CD14-positive monocyte (primary cell): ENCODE measurements around the gene UHRF1. TPM values are rescaled to one million over a fixed set of nuclear protein-coding genes. Genes with fewer than 3 reads are reported as not detected.

Experiments used
- DNase-seq, 3 donors: peaks; one replicate each; pipeline ENCODE4 v3.0.0-alpha.2; 2011 to 2022
- H2AFZ ChIP-seq: 2 replicates; pipeline ENCODE4 v1.6.0; 2012; ENCODE audit warnings: mild to moderate bottlenecking, low read depth, low read length, inconsistent platforms; ENCODE audit not compliant: insufficient read depth, poor library complexity, severe bottlenecking
- H3K27ac ChIP-seq, 2 donors: 1 replicate in 1 of 2; 2 replicates in 1 of 2; pipeline ENCODE4 v1.5.1; 2012 to 2013; ENCODE audit warnings: low read length in 2 of 2, control low read depth in 1 of 2, inconsistent platforms in 1 of 2, low read depth in 1 of 2, mild to moderate bottlenecking in 1 of 2
- H3K27me3 ChIP-seq, 2 donors: one replicate each; pipeline versions ENCODE4 v1.6.0 to v1.6.1; 2011 to 2013; ENCODE audit warnings: low read length in 2 of 2; ENCODE audit not compliant: control insufficient read depth in 2 of 2, insufficient read depth in 2 of 2
- H3K36me3 ChIP-seq, 2 donors: replicated peaks in 1 of 2; 1 replicate in 1 of 2; 2 replicates in 1 of 2; pipeline versions ENCODE4 v1.5.1 to v1.6.1; 2012 to 2013; ENCODE audit warnings: low read length in 2 of 2, control low read depth in 1 of 2, inconsistent platforms in 1 of 2, mild to moderate bottlenecking in 1 of 2; ENCODE audit not compliant: insufficient read depth in 2 of 2, control insufficient read depth in 1 of 2
- H3K4me1 ChIP-seq, 2 donors: 1 replicate in 1 of 2; 2 replicates in 1 of 2; pipeline versions ENCODE4 v1.5.1 to v1.6.1; 2012 to 2013; ENCODE audit warnings: low read length in 2 of 2, control low read depth in 1 of 2, inconsistent platforms in 1 of 2, mild to moderate bottlenecking in 1 of 2, moderate library complexity in 1 of 2; ENCODE audit not compliant: insufficient read depth in 2 of 2, control insufficient read depth in 1 of 2
- H3K4me2 ChIP-seq: replicated peaks from 2 replicates; pipeline ENCODE3; 2012; ENCODE audit warnings: low read length, moderate library complexity, mild to moderate bottlenecking; ENCODE audit not compliant: poor library complexity, severe bottlenecking; ENCODE audit errors: extremely low read depth
- H3K4me3 ChIP-seq, 3 experiments: fragments of 200-600 bp in 1 of 3; sonication (generic) in 1 of 3; replicated peaks in 1 of 3; 1 replicate in 2 of 3; 2 replicates in 1 of 3; pipeline ENCODE4 v1.5.1; 2011 to 2013; ENCODE audit warnings: low read length in 3 of 3, mild to moderate bottlenecking in 3 of 3, control low read depth in 2 of 3, low read depth in 2 of 3, inconsistent platforms in 1 of 3, moderate library complexity in 1 of 3
- H3K79me2 ChIP-seq: 2 replicates; pipeline ENCODE4 v1.6.0; 2012; ENCODE audit warnings: mild to moderate bottlenecking, control low read depth, inconsistent platforms, low read length, moderate library complexity; ENCODE audit not compliant: insufficient read depth
- H3K9ac ChIP-seq: 2 replicates; pipeline ENCODE4 v1.6.0; 2017; ENCODE audit warnings: low read length, mild to moderate bottlenecking; ENCODE audit not compliant: insufficient read depth, poor library complexity, severe bottlenecking
- H3K9me3 ChIP-seq, 2 donors: replicated peaks in 1 of 2; 1 replicate in 1 of 2; 2 replicates in 1 of 2; pipeline versions ENCODE4 v1.5.1 to v1.6.1; 2012 to 2013; ENCODE audit warnings: low read length in 2 of 2, control low read depth in 1 of 2; ENCODE audit not compliant: control insufficient read depth in 1 of 2, insufficient read depth in 1 of 2
- H4K20me1 ChIP-seq: 2 replicates; pipeline ENCODE4 v1.6.0; 2012; ENCODE audit warnings: mild to moderate bottlenecking, low read length, control low read depth, moderate library complexity; ENCODE audit not compliant: insufficient read depth
- H3K27ac Mint-ChIP-seq, 7 donors: one replicate each; pipeline ENCODE4 v1.8.0; 2020; ENCODE audit warnings: mild to moderate bottlenecking in 7 of 7, mixed read lengths in 7 of 7, moderate library complexity in 6 of 7, inconsistent platforms in 2 of 7
- H3K27me3 Mint-ChIP-seq, 3 donors: one replicate each; pipeline ENCODE4 v1.8.0; 2021 to 2022; ENCODE audit warnings: low read depth in 3 of 3, mild to moderate bottlenecking in 3 of 3, mixed read lengths in 3 of 3, moderate library complexity in 3 of 3, inconsistent platforms in 1 of 3
- H3K36me3 Mint-ChIP-seq, 2 donors: one replicate each; pipeline ENCODE4 v1.8.0; 2020; ENCODE audit warnings: mixed read lengths in 2 of 2, inconsistent platforms in 1 of 2, mild to moderate bottlenecking in 1 of 2
- H3K4me1 Mint-ChIP-seq: one replicate; pipeline ENCODE4 v1.8.0; 2020; ENCODE audit warnings: mild to moderate bottlenecking, mixed read lengths
- H3K4me3 Mint-ChIP-seq, 2 donors: one replicate each; pipeline ENCODE4 v1.8.0; 2020; ENCODE audit warnings: mild to moderate bottlenecking in 2 of 2, mixed read lengths in 2 of 2, moderate library complexity in 1 of 2
- H3K9me3 Mint-ChIP-seq, 7 donors: one replicate each; pipeline ENCODE4 v1.8.0; 2020 to 2022; ENCODE audit warnings: mixed read lengths in 7 of 7, mild to moderate bottlenecking in 6 of 7, moderate library complexity in 6 of 7, inconsistent platforms in 2 of 7
- WGBS: methylation state at CpG from one replicate; pipeline ENCODE4 v1.1.5; 2013; ENCODE audit warnings: missing lambda C conversion rate; ENCODE audit not compliant: insufficient coverage; 5-methylcytosine and 5-hydroxymethylcytosine counted together
- intact Hi-C, 2 donors: fragments of 100-400 bp; cut with micrococcal nuclease; formaldehyde crosslinking; loops; one replicate each; pipeline versions ENCODE4 v1.15.0 to v1.15.1; 2023
- polyA plus RNA-seq, 3 donors: library from polyadenylated mRNA; depleted of rRNA in 1 of 3; unstranded in 2 of 3; stranded (reverse) in 1 of 3; fragments of 300-500 nt in 2 of 3; fragments of >200 nt in 1 of 3; fragmentation: Illumina TruSeq in 2 of 3; gene quantifications; 1 replicate in 2 of 3; 2 replicates in 1 of 3; pipeline ENCODE4 v1.2.3, GENCODE V29; 2012 to 2021
- TF ChIP-seq, protein P1 (sequence below): fragments of 200-600 bp; IDR thresholded peaks from one replicate; pipeline ENCODE4 v1.8.0; 2022; ENCODE audit warnings: antibody characterized with exemption, mild to moderate bottlenecking

The UHRF1 gene
- polyA plus RNA-seq, 3 donors = 0.06 to 0.77 (median 0.63) TPM

DNA sequence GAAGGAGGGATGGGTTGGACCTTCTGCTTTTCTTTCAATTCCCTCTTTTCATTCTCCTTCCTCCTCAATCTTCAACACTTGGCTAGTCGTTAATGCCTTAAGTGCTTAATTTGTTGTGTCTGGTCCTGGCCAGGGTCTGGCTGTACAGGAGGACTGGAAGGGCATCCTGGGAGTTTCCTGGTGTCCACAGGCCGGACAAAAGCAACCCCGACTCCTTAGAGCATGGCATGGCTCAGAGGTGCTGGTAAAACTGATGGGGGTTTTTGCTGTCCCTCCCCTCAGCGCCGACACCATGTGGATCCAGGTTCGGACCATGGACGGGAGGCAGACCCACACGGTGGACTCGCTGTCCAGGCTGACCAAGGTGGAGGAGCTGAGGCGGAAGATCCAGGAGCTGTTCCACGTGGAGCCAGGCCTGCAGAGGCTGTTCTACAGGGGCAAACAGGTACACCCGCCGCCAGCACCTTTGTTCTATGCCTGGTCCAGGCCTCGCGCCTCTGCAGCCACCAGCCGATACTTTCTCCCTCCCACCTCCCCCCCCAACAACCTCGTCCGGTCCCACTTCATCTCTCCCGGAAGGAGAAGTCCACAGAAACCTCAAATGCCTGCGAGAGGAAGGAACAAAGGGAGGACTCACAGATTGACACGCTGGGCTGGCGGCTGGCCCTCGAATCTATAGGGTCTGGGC, 1.4 kb downstream of the UHRF1 start:
- H3K9me3 Mint-ChIP-seq = no peaks in the 10 kb centered on the region
- DNase-seq = peak; percentile 24 to 51 (median 44)
- peaks cover 10 to 21% of the 10 kb centered on the region in 2 donors for H3K36me3 Mint-ChIP-seq
- H3K27ac Mint-ChIP-seq = peak overlapping the region; percentile 69 to 89 (median 84)
- H3K4me1 Mint-ChIP-seq = peaks cover 62% of the 10 kb centered on the region
- Histone ChIP-seq H3K79me2 (peaks cover 74% of the 10 kb centered on the region), H3K27me3 (no peaks in the 10 kb centered on the region), H3K9ac (peak overlapping the region; percentile 54), H3K27ac (peak overlapping the region; percentile 43 to 91), H3K36me3 (peaks cover 0 to 6% of the 10 kb centered on the region in 2 donors), H3K4me1 (peaks cover 57 to 67% of the 10 kb centered on the region in 2 donors), H3K4me3 (peak overlapping the region; percentile 46 to 79 (median 61)), H4K20me1 (peaks cover 62% of the 10 kb centered on the region), H2AFZ (peak overlapping the region; percentile 63), H3K9me3 (no peaks in the 10 kb centered on the region), H3K4me2 (peak overlapping the region; percentile 89)
- TF ChIP-seq, protein P1, sequence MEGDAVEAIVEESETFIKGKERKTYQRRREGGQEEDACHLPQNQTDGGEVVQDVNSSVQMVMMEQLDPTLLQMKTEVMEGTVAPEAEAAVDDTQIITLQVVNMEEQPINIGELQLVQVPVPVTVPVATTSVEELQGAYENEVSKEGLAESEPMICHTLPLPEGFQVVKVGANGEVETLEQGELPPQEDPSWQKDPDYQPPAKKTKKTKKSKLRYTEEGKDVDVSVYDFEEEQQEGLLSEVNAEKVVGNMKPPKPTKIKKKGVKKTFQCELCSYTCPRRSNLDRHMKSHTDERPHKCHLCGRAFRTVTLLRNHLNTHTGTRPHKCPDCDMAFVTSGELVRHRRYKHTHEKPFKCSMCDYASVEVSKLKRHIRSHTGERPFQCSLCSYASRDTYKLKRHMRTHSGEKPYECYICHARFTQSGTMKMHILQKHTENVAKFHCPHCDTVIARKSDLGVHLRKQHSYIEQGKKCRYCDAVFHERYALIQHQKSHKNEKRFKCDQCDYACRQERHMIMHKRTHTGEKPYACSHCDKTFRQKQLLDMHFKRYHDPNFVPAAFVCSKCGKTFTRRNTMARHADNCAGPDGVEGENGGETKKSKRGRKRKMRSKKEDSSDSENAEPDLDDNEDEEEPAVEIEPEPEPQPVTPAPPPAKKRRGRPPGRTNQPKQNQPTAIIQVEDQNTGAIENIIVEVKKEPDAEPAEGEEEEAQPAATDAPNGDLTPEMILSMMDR = no peak
- intact Hi-C loops = loop anchor here (1.0 to 10.0 kb wide), 7 partner anchors 38 to 186 kb away; no protein-coding TSS in a partner anchor
- 9% methylated on average over 22 of the region's 23 CpGs for WGBS
- peaks cover 0 to 6% (median 0%) of the 10 kb centered on the region in 3 donors for H3K27me3 Mint-ChIP-seq
- peak overlapping the region; percentile 90 to 91 for H3K4me3 Mint-ChIP-seq

DNA sequence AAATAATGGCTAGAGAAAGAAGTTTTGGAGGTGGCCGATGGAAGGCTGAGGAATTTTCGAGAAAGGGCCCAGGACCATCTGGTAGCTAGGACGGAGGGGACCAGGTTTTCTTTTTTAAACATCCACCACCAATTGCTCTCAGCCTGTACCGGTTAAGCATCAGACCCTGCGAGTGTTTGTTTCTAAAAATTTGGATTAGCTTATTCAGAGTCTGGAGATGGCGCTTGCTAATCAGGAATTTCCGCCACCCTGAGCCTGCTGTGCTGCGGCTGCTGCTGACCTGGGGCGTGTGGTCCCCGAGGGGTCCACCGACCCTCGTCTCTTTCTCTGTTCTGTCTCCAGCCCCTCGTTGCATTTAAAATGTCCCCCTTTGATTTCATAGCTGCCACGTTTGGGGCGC, 2.0 kb downstream of the UHRF1 start:
- Histone ChIP-seq H3K9ac (peak overlapping the region; percentile 54), H3K9me3 (no peaks in the 10 kb centered on the region), H3K4me2 (peak overlapping the region; percentile 89), H3K4me1 (peaks cover 61 to 71% of the 10 kb centered on the region in 2 donors), H4K20me1 (peaks cover 56% of the 10 kb centered on the region), H3K27ac (peak overlapping the region; percentile 43 to 91), H3K36me3 (peaks cover 0 to 6% of the 10 kb centered on the region in 2 donors), H3K27me3 (no peaks in the 10 kb centered on the region), H3K79me2 (peaks cover 80% of the 10 kb centered on the region), H3K4me3 (peak overlapping the region; percentile 46 to 79 (median 61)), H2AFZ (peak overlapping the region; percentile 63)
- no peak for DNase-seq
- Mint-ChIP-seq H3K4me1 (peaks cover 66% of the 10 kb centered on the region), H3K9me3 (no peaks in the 10 kb centered on the region), H3K27ac (peak overlapping the region; percentile 75 to 89 (median 84)), H3K27me3 (peaks cover 0 to 6% (median 0%) of the 10 kb centered on the region in 3 donors), H3K36me3 (peaks cover 9 to 21% of the 10 kb centered on the region in 2 donors), H3K4me3 (peak overlapping the region; percentile 90 to 91)
- intact Hi-C loops = loop anchor here (2.0 to 10.0 kb wide), 6 partner anchors 39 to 187 kb away; no protein-coding TSS in a partner anchor
- TF ChIP-seq, protein P1 = no peak
- 53% methylated on average over 8 of the region's 15 CpGs for WGBS
